HG03095 (cell line): ENCODE data around the gene TEX38.

Experiments used
- ATAC-seq: cut with Tn5 transposase; IDR thresholded peaks from one replicate; pipeline ENCODE4 v1.9.1; 2021; ENCODE audit warnings: moderate library complexity; ENCODE audit not compliant: unreplicated experiment

Gene TEX38

DNA sequence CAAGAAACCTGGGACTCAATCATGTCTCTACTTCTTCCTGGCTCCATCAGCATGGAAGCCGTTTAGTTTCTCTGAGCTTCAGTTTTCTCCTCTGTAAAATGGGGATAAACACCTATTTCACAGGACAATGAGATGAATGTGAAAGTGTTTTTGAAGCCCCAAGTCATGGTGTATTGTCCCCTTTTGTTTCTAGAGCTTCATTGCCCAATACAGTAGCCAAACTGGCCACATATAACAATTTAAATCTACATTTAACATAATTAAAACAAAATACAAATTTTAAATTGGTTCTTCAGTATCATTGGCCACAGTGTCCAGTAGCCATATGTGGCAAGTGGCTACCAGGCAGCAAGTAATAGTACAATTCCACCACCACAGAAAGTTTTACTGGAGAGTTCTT, 49.5 kb downstream of the TEX38 start:
- ATAC-seq = no peak

- ATAC-seq = no peak
Measured at GRCh38 chr1:46721686-46722205, 50.1 kb downstream of the TEX38 start.
